H1 (cell line): Measurements from ENCODE around the gene EML4. TPM values are rescaled to one million over a fixed set of nuclear protein-coding genes. Genes with fewer than 3 reads are reported as not detected.

Source experiments
- ATF3 ChIP-seq: IDR thresholded peaks from 2 replicates; pipeline ENCODE4 v1.6.1; 2011; ENCODE audit warnings: low read depth, mild to moderate bottlenecking, low read length; ENCODE audit not compliant: insufficient read depth
- FOSL1 ChIP-seq: IDR thresholded peaks from 2 replicates; pipeline ENCODE4 v1.6.1; 2011; ENCODE audit warnings: mild to moderate bottlenecking, low read depth, low read length, moderate library complexity; ENCODE audit not compliant: insufficient read depth
- TCF12 ChIP-seq: IDR thresholded peaks from 2 replicates; pipeline ENCODE4 v1.6.1; 2011; ENCODE audit warnings: low read depth, mild to moderate bottlenecking, low read length
- polyA plus RNA-seq, 7 experiments: library from polyadenylated mRNA; depleted of rRNA in 3 of 7; stranded (reverse) in 5 of 7; unstranded in 2 of 7; fragments of >200 nt in 5 of 7; fragments of 200-250 nt in 2 of 7; gene quantifications; 1 replicate in 5 of 7; 2 replicates in 1 of 7; 4 replicates in 1 of 7; pipeline versions ENCODE4 v1.2.1 to v1.2.3, GENCODE V29; 2011 to 2013; ENCODE audit warnings: missing spikeins in 2 of 7, mixed read lengths in 2 of 7
- total RNA-seq: library from RNA; stranded (reverse); fragmentation: NEBNext Ultra II Directional; extraction: Animal tissue kit (Norgen Biotek cat#: 25700); gene quantifications from 2 replicates; pipeline ENCODE4 v1.2.1, GENCODE V29; 2021

EML4 gene
- total and polyA plus RNA-seq, 2 of the 8 experiments (the other 6 are each of a cell fraction or from before 2014, with no cell fraction given): 50.1 to 104 TPM

- TF ChIP-seq ATF3: no peak
- TF ChIP-seq TCF12: no peak
- no peak for TF ChIP-seq FOSL1
These were observed 41.4 kb upstream of the EML4 start (continued) for GRCh38 chr2:42127425-42128424.
